ENCODE results near the gene MDK.

DNA sequence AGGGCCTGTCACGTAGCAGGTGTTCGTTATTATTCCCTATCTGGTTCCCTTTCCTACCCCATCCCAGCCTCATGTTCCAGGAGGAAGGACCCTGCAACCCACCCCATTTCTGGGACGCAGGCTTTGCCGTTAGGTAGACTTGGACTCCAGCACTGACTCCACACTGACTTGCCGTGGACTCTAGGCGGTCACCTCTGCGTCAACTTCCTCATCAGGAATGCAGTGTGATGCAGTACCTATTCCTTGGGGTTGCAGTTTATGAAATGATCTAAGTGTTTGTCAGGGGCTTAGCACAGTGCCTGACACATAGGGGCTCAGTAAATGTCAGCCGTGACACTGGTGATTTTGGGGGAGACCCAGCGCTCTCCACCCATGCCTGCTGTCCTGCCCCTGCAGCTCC, 17.4 kb upstream of the MDK start:
- TF ChIP-seq, protein P1, sequence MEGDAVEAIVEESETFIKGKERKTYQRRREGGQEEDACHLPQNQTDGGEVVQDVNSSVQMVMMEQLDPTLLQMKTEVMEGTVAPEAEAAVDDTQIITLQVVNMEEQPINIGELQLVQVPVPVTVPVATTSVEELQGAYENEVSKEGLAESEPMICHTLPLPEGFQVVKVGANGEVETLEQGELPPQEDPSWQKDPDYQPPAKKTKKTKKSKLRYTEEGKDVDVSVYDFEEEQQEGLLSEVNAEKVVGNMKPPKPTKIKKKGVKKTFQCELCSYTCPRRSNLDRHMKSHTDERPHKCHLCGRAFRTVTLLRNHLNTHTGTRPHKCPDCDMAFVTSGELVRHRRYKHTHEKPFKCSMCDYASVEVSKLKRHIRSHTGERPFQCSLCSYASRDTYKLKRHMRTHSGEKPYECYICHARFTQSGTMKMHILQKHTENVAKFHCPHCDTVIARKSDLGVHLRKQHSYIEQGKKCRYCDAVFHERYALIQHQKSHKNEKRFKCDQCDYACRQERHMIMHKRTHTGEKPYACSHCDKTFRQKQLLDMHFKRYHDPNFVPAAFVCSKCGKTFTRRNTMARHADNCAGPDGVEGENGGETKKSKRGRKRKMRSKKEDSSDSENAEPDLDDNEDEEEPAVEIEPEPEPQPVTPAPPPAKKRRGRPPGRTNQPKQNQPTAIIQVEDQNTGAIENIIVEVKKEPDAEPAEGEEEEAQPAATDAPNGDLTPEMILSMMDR (conservative IDR thresholded peaks at IDR 0.05 in 1 of 2, IDR thresholded peaks at IDR 0.05 in 1 of 2; ENCODE audit: extremely low read depth in 1 of 2, insufficient read depth in 1 of 2, low read depth in 1 of 2, low read length in 2 of 2): no peak
- no peak for TF ChIP-seq EZH2 (IDR thresholded peaks at IDR 0.05; ENCODE audit: borderline replicate concordance, low read length)

All from mammary epithelial cell (primary cell).